GM13977 (cell line): ENCODE results near the gene COL4A1.

ENCODE experiments used
- DNase-seq: peaks from one replicate; pipeline ENCODE4 v3.0.0; 2012; ENCODE audit warnings: low spot score
- in situ Hi-C: fragments of 300-500 bp; cut with MboI; formaldehyde crosslinking; loops from one replicate; pipeline ENCODE4 v1.12.0; 2022; ENCODE audit warnings: low sequenced_read_pairs, low pct_unique_long_range_greater_than_20kb, mixed read lengths, inconsistent platforms; ENCODE audit not compliant: unreplicated experiment
- TF ChIP-seq, protein P1 (sequence below): IDR thresholded peaks from 2 replicates; pipeline ENCODE4 v1.5.1; 2012; ENCODE audit warnings: mild to moderate bottlenecking, control low read depth; ENCODE audit not compliant: insufficient read depth; ENCODE audit errors: extremely low read depth, missing control alignments

Gene COL4A1

DNA sequence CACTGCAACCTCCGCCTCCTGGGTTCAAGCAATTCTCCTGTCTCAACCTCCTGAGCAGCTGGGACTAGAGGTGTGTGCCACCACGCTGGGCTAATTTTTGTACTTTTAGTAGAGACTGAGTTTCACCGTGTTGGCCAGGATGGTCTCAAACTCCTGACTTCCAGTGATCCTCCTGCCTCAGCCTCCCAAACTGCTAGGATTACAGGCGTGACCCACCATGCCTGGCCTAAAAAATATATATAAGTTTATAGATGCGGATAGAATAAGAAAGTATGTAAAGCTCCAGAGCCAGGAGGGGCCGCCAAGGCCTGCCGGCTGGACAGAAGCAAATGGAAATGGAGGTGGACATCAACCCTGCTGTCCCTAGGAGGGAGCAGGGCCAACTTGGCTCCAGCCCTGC, 66.0 kb downstream of the COL4A1 start:
- in situ Hi-C loops: no loop called here
- no peak for DNase-seq
- TF ChIP-seq, protein P1, sequence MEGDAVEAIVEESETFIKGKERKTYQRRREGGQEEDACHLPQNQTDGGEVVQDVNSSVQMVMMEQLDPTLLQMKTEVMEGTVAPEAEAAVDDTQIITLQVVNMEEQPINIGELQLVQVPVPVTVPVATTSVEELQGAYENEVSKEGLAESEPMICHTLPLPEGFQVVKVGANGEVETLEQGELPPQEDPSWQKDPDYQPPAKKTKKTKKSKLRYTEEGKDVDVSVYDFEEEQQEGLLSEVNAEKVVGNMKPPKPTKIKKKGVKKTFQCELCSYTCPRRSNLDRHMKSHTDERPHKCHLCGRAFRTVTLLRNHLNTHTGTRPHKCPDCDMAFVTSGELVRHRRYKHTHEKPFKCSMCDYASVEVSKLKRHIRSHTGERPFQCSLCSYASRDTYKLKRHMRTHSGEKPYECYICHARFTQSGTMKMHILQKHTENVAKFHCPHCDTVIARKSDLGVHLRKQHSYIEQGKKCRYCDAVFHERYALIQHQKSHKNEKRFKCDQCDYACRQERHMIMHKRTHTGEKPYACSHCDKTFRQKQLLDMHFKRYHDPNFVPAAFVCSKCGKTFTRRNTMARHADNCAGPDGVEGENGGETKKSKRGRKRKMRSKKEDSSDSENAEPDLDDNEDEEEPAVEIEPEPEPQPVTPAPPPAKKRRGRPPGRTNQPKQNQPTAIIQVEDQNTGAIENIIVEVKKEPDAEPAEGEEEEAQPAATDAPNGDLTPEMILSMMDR: no peak

DNA sequence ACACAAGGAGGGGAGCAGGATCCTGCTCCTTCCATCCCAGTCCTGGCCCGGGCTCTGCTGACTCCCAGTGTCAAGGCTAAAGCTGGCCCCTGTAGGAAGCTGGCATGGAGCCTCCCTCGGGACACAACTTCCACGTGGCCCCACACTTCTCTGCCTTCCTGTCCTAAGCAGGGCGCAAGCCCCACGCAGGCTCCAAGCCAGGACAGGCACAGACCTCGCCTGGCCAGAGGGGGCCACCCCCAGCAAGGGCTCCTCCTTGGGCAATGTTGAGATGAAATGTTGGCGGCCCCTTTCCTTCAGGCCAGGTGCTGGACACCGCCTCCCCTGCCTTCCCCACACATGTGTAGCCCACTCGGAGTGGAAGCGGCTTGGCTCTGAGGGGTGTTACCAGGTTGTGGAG, 66.6 kb downstream of the COL4A1 start:
- TF ChIP-seq, protein P1: no peak
- in situ Hi-C loops: no loop called here
- no peak for DNase-seq

DNA sequence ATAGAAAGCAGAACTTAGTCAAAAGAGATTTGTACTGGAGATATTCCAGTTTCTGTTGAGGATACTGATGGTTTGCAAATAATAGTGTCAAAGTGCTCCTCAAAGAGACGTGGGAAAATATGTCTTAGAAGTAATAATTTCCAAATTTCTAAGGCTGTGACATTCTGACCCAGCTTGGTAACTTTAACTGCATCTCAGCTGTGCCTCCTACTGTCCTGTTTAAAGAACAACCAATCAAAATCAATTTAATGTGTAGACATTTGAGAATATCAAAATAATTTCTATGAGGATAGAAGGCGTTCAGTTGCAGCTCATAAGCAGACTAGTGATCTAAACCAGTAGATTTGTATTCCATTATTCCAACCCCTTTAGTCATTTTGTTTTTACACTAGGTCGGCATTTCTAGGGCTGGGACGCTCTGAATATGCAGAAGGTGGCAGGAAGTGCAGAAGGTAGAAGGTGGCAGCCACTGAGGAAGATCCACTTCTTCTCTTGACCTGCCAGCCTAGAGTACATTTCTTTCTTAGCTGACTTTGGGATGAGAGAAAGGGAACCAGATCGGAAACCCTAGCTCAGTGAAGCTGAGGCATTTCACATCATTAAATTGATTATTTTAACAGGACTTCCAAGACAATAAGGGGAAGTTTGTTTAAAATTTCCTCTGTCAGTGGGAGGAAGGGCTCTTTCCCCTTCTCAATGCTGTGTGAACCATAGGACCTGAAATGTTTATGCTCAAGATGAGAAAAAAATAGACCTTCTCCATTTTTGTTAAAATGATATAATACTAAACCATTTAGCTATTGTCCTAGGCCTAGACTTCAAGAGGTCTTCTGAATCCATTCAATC, 67.5 kb downstream of the COL4A1 start:
- no peak for DNase-seq
- in situ Hi-C loops: no loop called here
- TF ChIP-seq, protein P1: no peak

DNA sequence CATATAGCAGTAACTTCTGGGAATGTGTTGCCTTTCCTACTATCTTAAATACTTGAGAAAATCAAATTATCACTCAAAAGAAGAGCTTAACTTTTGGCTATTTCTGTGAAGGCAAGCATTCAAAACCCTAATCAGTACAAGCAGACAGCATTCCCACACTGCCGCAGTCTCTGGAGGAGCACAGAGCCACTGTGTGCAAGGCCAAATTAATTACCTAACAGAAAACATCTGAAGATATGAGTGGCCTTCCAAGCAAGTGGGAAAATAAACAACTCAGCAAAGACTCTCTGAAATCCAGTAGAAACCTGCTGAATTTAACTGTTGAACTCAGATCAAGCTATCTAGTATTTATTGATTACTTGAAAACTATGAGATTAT, 68.2 kb downstream of the COL4A1 start:
- in situ Hi-C loops: no loop called here
- no peak for DNase-seq
- TF ChIP-seq, protein P1: no peak

DNA sequence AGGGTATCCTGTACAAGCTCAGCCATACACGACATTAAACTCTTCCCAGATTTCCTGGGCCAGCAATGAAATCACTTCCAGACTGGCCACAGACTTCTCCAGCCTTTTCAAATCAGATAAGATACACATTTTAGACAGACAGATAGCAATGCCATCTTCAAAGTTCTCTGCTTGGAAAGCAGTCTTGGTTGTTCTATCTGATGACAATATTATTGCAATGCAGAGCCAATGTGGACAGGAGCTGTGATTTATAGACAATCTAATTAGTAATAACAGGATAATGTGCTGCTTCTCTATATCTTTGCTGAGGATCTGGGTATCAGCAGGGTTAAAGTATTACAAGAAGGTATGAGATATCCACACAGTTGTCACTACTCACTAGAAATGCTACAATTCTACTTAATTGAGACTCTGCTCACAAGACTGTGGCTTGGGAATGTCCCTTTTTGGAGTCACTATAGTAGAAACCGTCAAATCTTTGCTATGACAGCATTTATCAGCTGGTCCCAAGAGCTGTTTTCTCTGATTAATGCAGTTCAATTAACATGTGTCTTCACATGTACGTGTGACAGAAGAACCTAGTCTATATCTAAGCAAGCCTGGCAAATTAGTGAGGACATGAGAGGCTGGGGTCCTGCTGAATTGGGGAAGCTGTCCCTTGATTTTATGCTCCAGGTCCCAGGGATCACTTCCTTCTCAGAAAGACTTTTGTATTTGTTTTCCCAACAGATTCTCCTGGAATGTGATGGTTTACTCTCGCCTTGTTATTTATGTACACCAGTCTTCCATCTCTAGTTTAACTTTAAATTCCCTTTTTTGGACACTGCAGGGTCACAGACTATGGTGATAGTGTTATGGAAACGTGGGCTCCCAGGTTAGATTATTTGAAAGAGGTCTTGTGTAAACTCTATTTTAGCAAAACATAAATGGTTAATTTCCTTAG, 68.8 kb downstream of the COL4A1 start:
- TF ChIP-seq, protein P1: no peak
- no peak for DNase-seq
- in situ Hi-C loops: no loop called here

DNA sequence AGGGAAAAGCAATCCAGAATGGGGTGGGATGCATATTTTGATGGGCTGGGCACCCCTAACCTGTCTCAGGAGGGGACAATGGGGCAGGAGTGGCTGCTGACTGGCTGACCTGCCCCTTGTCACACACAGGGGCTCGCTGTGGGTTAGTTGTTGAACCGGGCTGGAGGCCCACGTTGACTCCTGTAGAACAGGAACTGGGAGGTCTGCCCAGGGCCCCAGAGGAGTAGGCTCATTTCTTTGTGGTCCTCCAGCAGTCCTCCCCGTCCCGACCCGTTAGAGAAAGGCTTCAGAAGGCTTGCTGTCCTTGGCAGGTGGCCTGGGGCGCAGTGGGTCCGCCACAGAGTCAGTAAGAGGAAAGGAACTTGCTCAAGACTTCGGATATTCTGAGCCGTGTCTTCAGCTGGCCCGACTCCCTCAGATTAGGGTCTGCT, 70.1 kb downstream of the COL4A1 start:
- DNase-seq: no peak
- in situ Hi-C loops: no loop called here
- TF ChIP-seq, protein P1: no peak
